Measurements from ENCODE around the gene ZBTB42. TPM values are rescaled to one million over a fixed set of nuclear protein-coding genes. Genes with fewer than 3 reads are reported as not detected.
A peak's percentile ranks its signal among the peaks of the same experiment; 100 is the strongest.

Gene ZBTB42
- total RNA-seq, 1 donor from 2014 or later, result 5.3 TPM

GRCh38 chr14:104792101-104792884 is 8.6 kb upstream of the ZBTB42 start:
- ATAC-seq (peak; percentile 80), DNase-seq (peak; percentile 88)
- intact Hi-C loops (cut with micrococcal nuclease), result no loop called here

GRCh38 chr14:104792945-104793702 is 7.8 kb upstream of the ZBTB42 start:
- intact Hi-C loops (cut with micrococcal nuclease), result no loop called here
- DNase-seq (no peak), ATAC-seq (no peak)

GRCh38 chr14:104793703-104793959 is 7.3 kb upstream of the ZBTB42 start:
- no peak for DNase-seq
- no peak for ATAC-seq

GRCh38 chr14:104794099-104794498 is 6.8 kb upstream of the ZBTB42 start:
- ATAC-seq, result peak; percentile 1
- DNase-seq, result peak; percentile 73
- intact Hi-C loops (cut with micrococcal nuclease), result no loop called here

More at GRCh38 chr14:104793703-104793959, 7.3 kb upstream of the ZBTB42 start:
- intact Hi-C loops (cut with micrococcal nuclease), result no loop called here

GRCh38 chr14:104794631-104794992 is 6.3 kb upstream of the ZBTB42 start:
- intact Hi-C loops (cut with micrococcal nuclease), result no loop called here
- ATAC-seq, result peak; percentile 7
- DNase-seq, result no peak

GRCh38 chr14:104794993-104795780 is 5.7 kb upstream of the ZBTB42 start, which contains the start of gene AKT1:
AKT1 (minus strand) TSS chr14:104795748; CDS start chr14:104792643, 3,105 bp downstream.
- intact Hi-C loops (cut with micrococcal nuclease), result no loop called here
- no peak for ATAC-seq
- peak; percentile 65 for DNase-seq

- intact Hi-C loops (cut with micrococcal nuclease), result no loop called here
- ATAC-seq (peak; percentile 46), DNase-seq (peak; percentile 82)
Observed at GRCh38 chr14:104795781-104796686, 4.9 kb upstream of the ZBTB42 start.

- intact Hi-C loops (cut with micrococcal nuclease), result no loop called here
- ATAC-seq (no peak), DNase-seq (no peak)
Observed at GRCh38 chr14:104796687-104797081, 4.2 kb upstream of the ZBTB42 start.

- peak; percentile 16 for ATAC-seq
- intact Hi-C loops (cut with micrococcal nuclease), result no loop called here
- DNase-seq, result peak; percentile 78
Observed at GRCh38 chr14:104797115-104798044, 3.5 kb upstream of the ZBTB42 start.

GRCh38 chr14:104798300-104799243 is 2.3 kb upstream of the ZBTB42 start:
- ATAC-seq, result no peak
- no peak for DNase-seq
- intact Hi-C loops (cut with micrococcal nuclease), result no loop called here

GRCh38 chr14:104799244-104800014 is 1.5 kb upstream of the ZBTB42 start:
- DNase-seq (no peak), ATAC-seq (no peak)
- intact Hi-C loops (cut with micrococcal nuclease), result no loop called here

- intact Hi-C loops (cut with micrococcal nuclease), result no loop called here
- ATAC-seq (peak; percentile 76), DNase-seq (peak; percentile 94)
Observed at GRCh38 chr14:104800015-104800770, 708 bp upstream of the ZBTB42 start.

- no peak for DNase-seq
- no peak for ATAC-seq
- intact Hi-C loops (cut with micrococcal nuclease), result no loop called here
Observed at GRCh38 chr14:104801520-104802393, 856 bp downstream of the ZBTB42 start.

- intact Hi-C loops (cut with micrococcal nuclease), result no loop called here
- ATAC-seq, result no peak
- no peak for DNase-seq
Observed at GRCh38 chr14:104802394-104803184, 1.7 kb downstream of the ZBTB42 start.

Data from left ventricle myocardium superior (tissue), 1 donor.